Type B pancreatic cell (in vitro differentiated cells): ENCODE results near the gene KCNK7. TPM values are rescaled to one million over a fixed set of nuclear protein-coding genes. Genes with fewer than 3 reads are reported as not detected.

Experiments used
- DNase-seq: peaks from one replicate; pipeline ENCODE4 v3.0.0; 2021; ENCODE audit warnings: mixed read lengths; ENCODE audit not compliant: unreplicated experiment; ENCODE audit errors: extremely low spot score
- H3K27ac Mint-ChIP-seq: 2 replicates; pipeline ENCODE4 v1.8.0; 2021; ENCODE audit warnings: mild to moderate bottlenecking, mixed read lengths
- H3K27me3 Mint-ChIP-seq: 2 replicates; pipeline ENCODE4 v1.8.0; 2021; ENCODE audit warnings: mixed read lengths
- H3K36me3 Mint-ChIP-seq: 2 replicates; pipeline ENCODE4 v1.8.0; 2021; ENCODE audit warnings: mixed read lengths
- H3K4me1 Mint-ChIP-seq: one replicate; pipeline ENCODE4 v1.8.0; 2021; ENCODE audit warnings: mixed read lengths; ENCODE audit not compliant: unreplicated experiment
- H3K4me3 Mint-ChIP-seq: 2 replicates; pipeline ENCODE4 v1.8.0; 2021; ENCODE audit warnings: mild to moderate bottlenecking, mixed read lengths
- H3K9me3 Mint-ChIP-seq: 2 replicates; pipeline ENCODE4 v1.8.0; 2021; ENCODE audit warnings: mixed read lengths
- CTCF ChIP-seq: fragments of 200-600 bp; sonication (generic); conservative IDR thresholded peaks from 2 replicates; pipeline ENCODE4 v1.5.0; 2021; ENCODE audit warnings: antibody characterized with exemption, mild to moderate bottlenecking
- total RNA-seq: library from RNA; stranded (reverse); gene quantifications from 2 replicates; pipeline ENCODE4 v1.2.1, GENCODE V29; 2021; ENCODE audit warnings: low replicate concordance

Gene KCNK7
- total RNA-seq, 1 donor from 2014 or later = 0.36 TPM

GRCh38 chr11:65574109-65574810 lies 21.3 kb downstream of the KCNK7 start:
- peaks cover 33% of the 10 kb centered on the region for H3K4me1 Mint-ChIP-seq
- peak; percentile 99 for TF ChIP-seq CTCF
- H3K27ac Mint-ChIP-seq = peak overlapping the region; percentile 80
- H3K4me3 Mint-ChIP-seq = peak overlapping the region; percentile 88
- H3K36me3 Mint-ChIP-seq = peaks cover 3% of the 10 kb centered on the region
- DNase-seq = peak; percentile 87
- H3K27me3 Mint-ChIP-seq = peaks cover 17% of the 10 kb centered on the region
- no peaks in the 10 kb centered on the region for H3K9me3 Mint-ChIP-seq

- peaks cover 3% of the 10 kb centered on the region for H3K36me3 Mint-ChIP-seq
- H3K27me3 Mint-ChIP-seq = peaks cover 17% of the 10 kb centered on the region
- no peak for TF ChIP-seq CTCF
- peak overlapping the region; percentile 88 for H3K4me3 Mint-ChIP-seq
- peaks cover 38% of the 10 kb centered on the region for H3K4me1 Mint-ChIP-seq
- DNase-seq = no peak
- H3K9me3 Mint-ChIP-seq = no peaks in the 10 kb centered on the region
- H3K27ac Mint-ChIP-seq = peak overlapping the region; percentile 72
Measured at GRCh38 chr11:65573391-65574079, 22.1 kb downstream of the KCNK7 start.

GRCh38 chr11:65572356-65573051 lies 23.1 kb downstream of the KCNK7 start, which contains the start of gene FAM89B:
Gene FAM89B (plus strand): TSS chr11:65572538. CDS start chr11:65572670, 132 bp downstream.
- peaks cover 37% of the 10 kb centered on the region for H3K4me1 Mint-ChIP-seq
- H3K27ac Mint-ChIP-seq = peak within 1 kb of the TSS; percentile 96
- DNase-seq = peak; percentile 88
- no peaks in the 10 kb centered on the region for H3K9me3 Mint-ChIP-seq
- H3K27me3 Mint-ChIP-seq = peaks cover 14% of the 10 kb centered on the region
- TF ChIP-seq CTCF = no peak
- peak within 1 kb of the TSS; percentile 95 for H3K4me3 Mint-ChIP-seq
- H3K36me3 Mint-ChIP-seq = peaks cover 6% of the 10 kb centered on the region

GRCh38 chr11:65571940-65572339 lies 23.7 kb downstream of the KCNK7 start:
- Mint-ChIP-seq H3K4me1 (peaks cover 37% of the 10 kb centered on the region), H3K36me3 (peaks cover 6% of the 10 kb centered on the region), H3K27ac (peak overlapping the region; percentile 96), H3K4me3 (peak overlapping the region; percentile 95), H3K9me3 (no peaks in the 10 kb centered on the region), H3K27me3 (peaks cover 14% of the 10 kb centered on the region)
- no peak for DNase-seq
- peak; percentile 49 for TF ChIP-seq CTCF

- DNase-seq = no peak
- H3K4me3 Mint-ChIP-seq = peak overlapping the region; percentile 95
- H3K27ac Mint-ChIP-seq = peak overlapping the region; percentile 96
- H3K36me3 Mint-ChIP-seq = peaks cover 6% of the 10 kb centered on the region
- H3K27me3 Mint-ChIP-seq = peaks cover 10% of the 10 kb centered on the region
- H3K4me1 Mint-ChIP-seq = peaks cover 37% of the 10 kb centered on the region
- TF ChIP-seq CTCF = no peak
- H3K9me3 Mint-ChIP-seq = no peaks in the 10 kb centered on the region
Measured at GRCh38 chr11:65571420-65571819, 24.2 kb downstream of the KCNK7 start.
